ENCODE measurements around the gene FAM200B. TPM values are rescaled to one million over a fixed set of nuclear protein-coding genes. Genes with fewer than 3 reads are reported as not detected.

FAM200B gene
- total and polyA plus RNA-seq, 2 experiments from 2014 or later = 34.4 to 88.0 TPM

GRCh38 chr4:15690020-15690809 lies 8.6 kb downstream of the FAM200B start:
- H3K36me3 ChIP-seq (ENCODE audit: insufficient read depth) = no peaks in the 10 kb centered on the region; the same call in 1 of the 2 replicates
- Mint-ChIP-seq H3K4me3 (no peak overlapping the region), H3K4me1 (peaks cover 22% of the 10 kb centered on the region), H3K9me3 (peaks cover 10% of the 10 kb centered on the region; the same call in 1 of the 3 replicates), H3K27ac (peak overlapping the region; percentile 72), H3K36me3 (ENCODE audit: low read depth) (peaks cover 39% of the 10 kb centered on the region), H3K27me3 (ENCODE audit: insufficient read depth, low read depth, poor library complexity) (peaks cover 4% of the 10 kb centered on the region)
- ATAC-seq (peak; percentile 89), DNase-seq (ENCODE audit: low spot score) (peak; percentile 87)
- H3K27ac ChIP-seq (ENCODE audit: low read depth) = peak overlapping the region; percentile 65
- peaks cover 7% of the 10 kb centered on the region; the same call in 1 of the 2 replicates for H3K4me1 ChIP-seq (ENCODE audit: insufficient read depth)
- H3K27me3 ChIP-seq (ENCODE audit: insufficient read depth) = no peaks in the 10 kb centered on the region
- H3F3A ChIP-seq (replicated peaks; ENCODE audit: low read depth) = no peaks in the 10 kb centered on the region
- TF ChIP-seq POLR2AphosphoS5 (IDR thresholded peaks at IDR 0.05; ENCODE audit: low read depth) = no peak
- no peak for TF ChIP-seq ZNF331 (CRISPR knock-in tag; IDR thresholded peaks at IDR 0.05; ENCODE audit: low read depth)
- no peak for TF ChIP-seq EZH2phosphoT487 (IDR thresholded peaks at IDR 0.05; ENCODE audit: unreplicated experiment)
- TF ChIP-seq ZNF114 (CRISPR knock-in tag; IDR thresholded peaks at IDR 0.05) = no peak
- TF ChIP-seq, protein P1, sequence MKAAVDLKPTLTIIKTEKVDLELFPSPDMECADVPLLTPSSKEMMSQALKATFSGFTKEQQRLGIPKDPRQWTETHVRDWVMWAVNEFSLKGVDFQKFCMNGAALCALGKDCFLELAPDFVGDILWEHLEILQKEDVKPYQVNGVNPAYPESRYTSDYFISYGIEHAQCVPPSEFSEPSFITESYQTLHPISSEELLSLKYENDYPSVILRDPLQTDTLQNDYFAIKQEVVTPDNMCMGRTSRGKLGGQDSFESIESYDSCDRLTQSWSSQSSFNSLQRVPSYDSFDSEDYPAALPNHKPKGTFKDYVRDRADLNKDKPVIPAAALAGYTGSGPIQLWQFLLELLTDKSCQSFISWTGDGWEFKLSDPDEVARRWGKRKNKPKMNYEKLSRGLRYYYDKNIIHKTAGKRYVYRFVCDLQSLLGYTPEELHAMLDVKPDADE (IDR thresholded peaks at IDR 0.05) = no peak
- no peak for TF ChIP-seq JUNB (IDR thresholded peaks at IDR 0.05; ENCODE audit: unreplicated experiment)
- TF ChIP-seq CTCF (conservative IDR thresholded peaks at IDR 0.05; ENCODE audit: low read depth in 2 of 2) = no peak
- no peak for TF ChIP-seq STAT1 (IDR thresholded peaks at IDR 0.05; ENCODE audit: unreplicated experiment)
- TF ChIP-seq NANOG (IDR thresholded peaks at IDR 0.05; ENCODE audit: borderline replicate concordance) = no peak; the same call in 1 of the 2 replicates
- TF ChIP-seq CREB1 (CRISPR knock-in tag; IDR thresholded peaks at IDR 0.05; ENCODE audit: low read depth) = no peak; the same call in 1 of the 2 replicates
- no peak for TF ChIP-seq EZH2 (IDR thresholded peaks at IDR 0.05; ENCODE audit: low read depth, unreplicated experiment)
- TF ChIP-seq REST (IDR thresholded peaks at IDR 0.05; ENCODE audit: unreplicated experiment) = no peak
- no peak for TF ChIP-seq ZNF462 (CRISPR knock-in tag; IDR thresholded peaks at IDR 0.05)
- H3K9me2 ChIP-seq (ENCODE audit: insufficient read depth) = 0 out of 2 replicates have a peak, but pooled peaks cover 3% of the 10 kb centered on the region
- H4K20me1 ChIP-seq (replicated peaks; ENCODE audit: insufficient read depth) = no peaks in the 10 kb centered on the region
- no peaks in the 10 kb centered on the region; the same call in 1 of the 2 replicates for H3K79me2 ChIP-seq (replicated peaks; ENCODE audit: insufficient read depth)
- H3K4me3 ChIP-seq = no peak overlapping the region
- H2AFZ ChIP-seq = no peak overlapping the region
- H3K4me2 ChIP-seq = 0 out of 2 replicates have a peak overlapping the region, but pooled peaks have one; percentile 7

Measured in GM23338 (cell line).